ENCODE data around the gene ACAT2.
"Not testable (repeated sequence)": the region's sequence is repeated elsewhere in the genome, so short reads cannot be mapped to it uniquely, and the experiment has no call there.

Gene ACAT2

DNA sequence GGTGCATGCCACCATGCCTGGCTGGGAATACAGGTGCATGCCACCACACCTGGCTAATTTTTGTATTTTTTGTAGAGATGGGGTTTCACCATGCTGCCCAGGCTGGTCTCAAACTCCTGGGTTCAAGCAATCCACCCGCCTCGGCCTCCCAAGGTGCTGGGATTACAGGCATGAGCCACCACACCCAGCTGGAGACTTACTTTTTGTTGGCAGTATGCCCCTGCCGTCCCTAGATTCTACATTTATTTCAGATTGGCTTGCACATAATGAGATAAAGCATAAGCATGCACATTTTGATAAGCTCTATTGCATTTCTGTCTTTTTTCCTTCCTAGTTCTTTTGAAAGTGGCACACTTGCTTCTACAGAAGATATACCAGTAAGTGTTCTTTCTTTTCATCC lies 54.9 kb downstream of the ACAT2 start:
- DNase-seq = not testable (repeated sequence)

DNA sequence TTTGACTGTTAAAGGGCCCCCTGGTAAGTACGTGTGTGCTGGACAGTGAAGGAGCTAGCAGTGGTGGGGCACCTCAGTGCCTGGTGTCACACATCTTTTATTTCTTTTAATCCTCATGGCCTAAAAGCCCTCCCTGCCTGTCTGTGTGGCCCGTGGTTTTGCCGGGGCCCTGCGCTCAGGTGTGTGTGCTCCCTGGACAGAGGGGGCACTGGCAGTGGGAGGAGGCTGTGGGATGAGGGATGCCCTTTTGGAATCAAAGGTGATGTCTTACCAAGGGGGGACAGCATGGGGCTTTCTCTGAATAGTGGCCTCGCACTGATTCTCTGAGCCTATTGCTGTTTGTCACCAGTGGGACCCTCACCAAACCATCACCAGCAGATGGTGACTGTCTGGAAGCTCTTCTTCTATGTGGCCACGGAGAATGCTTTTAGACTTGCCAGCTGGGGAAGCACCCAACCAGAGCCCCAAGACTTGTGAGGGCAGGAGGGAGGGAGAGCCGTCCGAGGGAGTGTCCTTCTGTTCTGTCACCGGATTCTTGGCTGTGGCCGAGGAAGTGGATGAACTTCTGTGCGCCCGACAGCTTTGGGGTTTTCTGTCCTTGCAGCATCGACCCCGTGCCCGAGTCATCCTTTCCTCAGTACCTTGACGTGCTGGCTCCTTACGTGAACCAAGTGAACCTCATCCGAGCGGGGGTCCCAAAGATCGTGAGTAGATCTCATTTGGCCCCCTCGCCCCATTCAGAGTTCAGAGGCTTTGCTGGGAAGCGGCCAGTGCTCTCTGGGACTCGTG lies 56.3 kb downstream of the ACAT2 start:
- no peak for DNase-seq

DNA sequence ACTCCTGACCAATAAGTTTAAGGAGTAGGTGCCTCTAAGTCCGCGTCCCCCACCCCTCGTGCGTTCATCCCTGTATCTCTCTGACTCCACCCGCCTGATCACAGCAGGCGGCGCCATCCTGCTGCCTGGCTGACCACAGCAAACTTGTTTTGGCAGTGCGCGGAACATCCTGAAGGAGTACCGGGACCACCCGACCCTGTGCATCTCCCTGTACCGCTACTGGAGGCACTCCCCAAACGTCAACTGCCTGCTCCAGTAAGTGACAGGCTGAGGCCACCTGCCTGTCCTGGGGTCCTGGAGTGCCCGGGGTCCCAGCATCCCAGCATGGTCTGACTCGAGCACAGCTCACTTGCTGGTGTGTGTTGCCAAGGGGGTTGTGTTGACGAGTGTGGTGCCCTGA lies 57.3 kb downstream of the ACAT2 start:
- no peak for DNase-seq

DNA sequence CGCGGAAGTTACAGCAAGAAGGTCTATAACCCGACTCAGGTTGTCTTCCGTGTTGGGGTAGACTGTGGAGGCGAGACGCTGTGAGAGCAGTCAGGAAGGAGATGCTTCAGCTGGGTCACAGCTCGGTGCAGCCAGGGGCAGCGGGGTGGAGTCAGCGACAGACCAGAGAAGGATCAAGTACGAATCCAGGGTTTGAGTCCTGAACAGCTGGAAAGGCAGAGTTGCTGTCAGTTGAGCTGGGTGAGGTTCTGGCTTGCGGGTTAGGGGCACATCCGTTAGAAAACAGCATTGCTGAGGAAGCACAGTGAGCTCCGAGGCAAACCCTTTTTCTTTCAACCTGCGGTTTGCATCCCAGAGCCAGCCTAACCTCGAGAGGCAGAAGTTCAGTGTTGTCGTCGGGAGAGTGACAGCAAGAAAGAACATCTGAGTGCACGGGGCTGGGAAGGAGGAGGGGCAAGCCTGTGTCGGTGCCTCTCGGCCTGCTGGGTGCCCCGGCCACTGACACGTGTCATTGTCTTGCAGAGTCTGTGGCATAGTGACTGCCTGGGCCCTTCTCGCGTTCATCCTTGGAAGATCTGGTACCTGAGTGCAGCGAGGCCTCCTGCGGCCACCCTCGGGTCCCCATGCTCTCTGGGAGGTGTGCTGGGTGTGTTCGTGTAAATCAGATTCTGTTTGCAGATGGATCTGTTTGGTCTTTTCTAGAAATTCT lies 58.2 kb downstream of the ACAT2 start:
- no peak for DNase-seq

DNA sequence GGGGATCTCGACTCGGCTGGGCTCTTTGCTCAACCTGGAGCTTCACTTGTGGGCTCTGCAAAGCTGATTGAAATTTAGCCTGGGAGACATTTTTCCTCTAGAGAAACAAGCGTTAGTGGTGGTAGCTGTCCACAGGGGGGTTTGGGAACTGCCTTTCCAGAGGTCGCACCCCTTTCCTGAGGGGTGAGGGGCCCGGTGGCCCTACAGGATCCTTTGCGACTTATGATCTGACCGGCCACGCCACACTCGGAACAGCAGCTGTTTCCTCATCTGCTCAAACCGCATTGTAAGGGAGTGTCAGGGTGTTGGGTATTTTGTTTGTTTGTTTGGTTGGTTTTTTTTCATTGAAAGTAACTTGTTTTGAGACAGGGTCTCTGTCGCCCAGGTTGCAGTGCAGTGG lies 59.3 kb downstream of the ACAT2 start:
- DNase-seq = no peak

DNA sequence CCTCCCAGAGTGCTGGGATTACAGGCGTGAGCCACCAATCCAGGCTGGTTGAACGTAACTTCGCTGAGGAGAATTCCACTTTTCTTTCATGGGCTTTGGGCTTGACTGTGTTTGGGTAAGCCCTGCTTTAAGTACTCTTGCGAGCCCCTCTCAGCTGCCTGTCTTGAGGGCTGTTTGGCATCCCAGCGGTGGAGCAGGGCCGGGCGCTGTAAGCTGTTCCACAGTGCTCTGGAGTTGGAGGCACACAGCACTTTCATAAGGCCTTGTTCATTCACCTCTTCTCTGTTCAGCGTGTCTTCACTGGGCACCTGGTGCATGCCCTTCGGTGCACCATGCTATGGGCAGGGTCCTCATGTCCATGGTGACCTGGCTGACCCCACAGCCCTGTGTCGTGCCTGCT lies 59.9 kb downstream of the ACAT2 start:
- DNase-seq = no peak

DNA sequence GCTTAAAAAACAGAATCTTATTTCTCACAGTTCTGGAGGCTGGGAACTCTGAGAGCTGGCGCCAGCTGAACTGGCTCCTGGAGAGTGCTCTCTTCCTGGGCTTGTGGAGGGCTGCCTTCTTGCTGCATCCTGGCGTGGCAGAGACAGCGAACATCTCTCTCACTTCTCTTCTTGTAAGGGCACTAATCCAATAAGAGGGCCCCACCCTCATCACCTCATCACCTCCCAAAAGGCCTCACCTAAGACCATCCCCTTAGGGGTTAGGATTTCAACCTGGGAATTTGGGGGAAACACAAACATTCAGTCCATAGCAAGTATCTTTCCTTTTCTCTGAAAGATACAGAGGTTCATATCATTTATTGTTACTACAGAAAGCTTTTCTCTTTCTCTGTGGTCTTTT lies 62.1 kb downstream of the ACAT2 start:
- no peak for DNase-seq

DNA sequence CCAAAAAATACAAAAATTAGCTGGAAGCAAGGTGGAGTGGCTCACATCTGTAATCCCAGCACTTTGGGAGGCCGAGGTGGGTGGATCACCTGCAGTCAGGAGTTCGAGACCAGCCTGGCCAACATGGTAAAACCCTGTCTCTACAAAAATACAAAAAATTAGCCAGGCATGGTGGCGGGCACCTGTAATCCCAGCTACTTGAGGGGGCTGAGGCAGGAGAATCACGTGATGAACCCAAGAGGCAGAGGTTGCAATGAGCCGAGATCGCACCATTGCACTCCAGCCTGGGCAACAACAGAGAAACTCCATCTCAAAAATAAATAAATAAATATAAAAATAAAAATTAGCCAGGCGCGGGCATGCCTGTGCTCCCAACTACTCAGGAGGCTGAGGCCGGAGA lies 62.8 kb downstream of the ACAT2 start:
- not testable (repeated sequence) for DNase-seq

DNA sequence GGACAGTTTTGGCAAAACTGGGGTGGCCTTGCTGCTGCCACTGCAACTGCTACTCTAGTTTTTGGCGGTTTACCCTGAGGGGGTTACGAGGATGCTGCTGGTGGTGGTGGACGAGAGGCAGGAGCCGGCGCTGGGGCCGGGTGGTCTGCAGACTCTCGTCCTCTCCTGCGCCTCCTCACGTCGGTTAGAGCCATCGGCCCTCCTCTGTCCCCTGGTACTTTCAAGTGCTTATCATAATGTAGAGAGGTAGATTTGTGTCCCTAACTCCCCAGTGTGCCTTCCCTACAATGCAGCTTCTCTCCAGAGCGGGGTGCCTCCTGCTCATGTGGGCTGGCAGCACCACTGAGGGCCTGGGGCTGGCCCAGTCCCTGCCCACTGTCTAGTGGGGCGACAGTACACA lies 64.2 kb downstream of the ACAT2 start:
- DNase-seq = no peak

DNA sequence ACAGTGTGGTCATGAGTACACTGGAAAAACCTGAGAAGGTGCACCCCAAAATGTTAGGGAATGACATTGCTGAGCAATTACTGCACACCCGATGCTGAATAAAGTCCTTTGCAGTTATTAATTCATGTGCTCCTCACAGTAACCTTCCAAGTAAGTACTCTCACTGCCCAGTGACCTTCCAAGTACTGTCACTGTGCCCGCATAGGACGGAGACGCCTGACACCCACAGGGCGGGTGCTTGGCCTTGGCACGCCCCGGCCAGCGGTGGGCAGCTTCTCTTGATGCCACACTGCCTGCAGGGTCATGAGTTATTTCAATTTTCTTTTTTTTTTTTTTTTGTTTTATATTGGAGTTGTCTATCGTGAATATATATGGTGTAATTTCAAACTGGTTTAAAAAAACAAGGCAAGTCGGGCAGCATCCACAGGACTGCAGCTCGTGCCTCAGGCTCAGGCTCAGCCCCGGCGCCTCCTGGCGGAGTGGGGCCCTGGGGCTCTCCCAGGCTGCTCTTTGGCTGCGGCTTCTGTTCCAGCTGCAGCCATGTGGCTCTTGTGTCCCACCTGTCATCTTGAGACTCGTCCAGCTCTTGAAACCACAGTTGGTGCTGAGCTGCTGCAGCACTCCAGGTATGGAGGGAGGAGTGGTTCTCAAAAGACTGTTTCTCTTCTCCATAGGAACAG lies 65.3 kb downstream of the ACAT2 start:
- DNase-seq = peak; percentile 61

DNA sequence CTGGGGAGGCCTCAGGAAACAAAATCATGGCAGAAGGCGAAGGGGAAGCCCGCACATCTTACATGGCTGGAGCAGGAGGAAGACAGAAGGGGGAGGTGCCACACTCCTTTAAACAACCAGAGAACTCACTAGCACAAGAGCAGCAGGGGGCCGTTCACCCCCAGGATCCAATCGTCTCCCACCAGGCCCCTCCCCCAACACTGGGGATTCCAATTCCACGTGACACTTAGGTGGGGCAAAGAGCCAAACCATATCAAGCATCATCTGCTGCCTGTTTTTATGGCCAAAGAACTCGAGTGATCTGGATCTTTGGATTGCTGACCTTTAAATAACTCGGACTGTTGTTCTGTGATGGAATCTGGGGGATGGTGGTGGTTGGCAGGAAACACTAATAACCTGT lies 66.2 kb downstream of the ACAT2 start:
- DNase-seq = peak; percentile 40

All from NCI-H2029 (cell line).